Daoy (cell line): ENCODE measurements around the gene KCNMA1. TPM values are rescaled to one million over a fixed set of nuclear protein-coding genes. Genes with fewer than 3 reads are reported as not detected.

Experiments
- DNase-seq: peaks from one replicate; pipeline ENCODE4 v3.0.0-alpha.2; 2015; ENCODE audit warnings: low read depth
- total RNA-seq: library from RNA; depleted of rRNA; stranded (reverse); fragments of >200 nt; shearing (Covaris generic); gene quantifications from 2 replicates; pipeline ENCODE4 v1.2.3, GENCODE V29; 2014

KCNMA1 gene
- total RNA-seq, 1 experiment from 2014 or later: 28.8 TPM

DNA sequence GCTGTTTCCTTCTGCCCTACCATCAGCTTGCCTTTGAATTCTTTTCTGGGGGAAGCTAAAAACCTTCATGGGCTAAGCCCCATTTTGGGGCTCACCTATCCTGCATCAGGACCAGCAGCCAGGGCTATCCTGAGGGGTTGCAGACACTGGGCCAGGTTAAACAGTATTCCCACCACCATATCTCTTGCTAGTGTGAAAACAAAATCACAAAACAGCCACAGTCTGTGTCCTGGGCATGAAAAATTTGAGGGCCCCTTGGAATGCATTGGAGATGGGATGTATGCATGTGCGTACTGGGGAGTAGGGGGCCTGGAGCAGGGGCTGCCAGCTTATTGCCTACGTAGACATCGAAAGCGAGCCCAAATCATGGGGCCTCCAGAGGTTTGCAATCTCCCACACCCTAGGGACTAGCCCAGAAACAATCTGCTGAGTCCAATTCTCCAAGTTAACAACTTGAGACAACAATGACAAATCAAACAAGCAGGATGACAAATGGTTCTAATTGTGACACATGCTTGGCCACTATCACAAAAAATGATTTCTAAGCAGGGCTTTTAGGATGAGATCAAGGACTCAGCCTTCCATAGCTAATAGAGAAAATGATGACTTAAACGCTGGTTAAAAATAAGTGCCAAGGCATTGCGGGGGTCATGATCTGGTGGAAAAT, 557.1 kb downstream of the KCNMA1 start:
- DNase-seq: no peak

DNA sequence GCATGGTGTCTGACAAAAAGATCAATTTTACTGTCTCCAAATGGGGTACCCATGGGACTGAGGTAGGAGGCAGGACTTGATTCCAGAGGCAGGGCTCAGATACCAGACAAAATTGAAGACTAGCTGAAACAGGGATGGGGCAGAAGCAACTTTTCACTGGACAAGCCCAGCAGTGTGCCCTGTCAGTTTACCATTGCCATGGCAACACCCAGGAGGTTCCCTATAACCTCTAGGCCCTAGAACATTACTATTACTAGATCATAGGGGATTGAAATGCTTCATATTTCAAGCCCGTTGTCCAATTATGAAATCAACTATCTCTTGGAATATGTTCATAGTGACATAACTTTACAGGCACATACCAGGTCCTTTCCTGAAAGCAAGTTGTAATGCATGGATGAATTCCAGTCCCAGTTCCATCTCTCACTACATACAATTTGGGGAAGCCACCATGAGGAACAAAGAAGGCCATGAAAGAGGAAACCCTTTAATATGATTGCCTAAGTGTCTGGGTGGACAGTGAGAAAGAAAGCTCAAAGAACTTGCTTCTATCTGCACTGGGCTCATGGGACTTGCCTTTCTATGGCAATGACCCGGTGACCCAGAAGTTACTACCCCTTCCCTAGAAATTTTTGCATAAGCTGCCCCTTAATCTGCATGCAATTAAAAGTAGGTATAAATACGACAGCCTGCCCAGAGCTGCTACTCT, 557.9 kb downstream of the KCNMA1 start:
- DNase-seq: no peak

DNA sequence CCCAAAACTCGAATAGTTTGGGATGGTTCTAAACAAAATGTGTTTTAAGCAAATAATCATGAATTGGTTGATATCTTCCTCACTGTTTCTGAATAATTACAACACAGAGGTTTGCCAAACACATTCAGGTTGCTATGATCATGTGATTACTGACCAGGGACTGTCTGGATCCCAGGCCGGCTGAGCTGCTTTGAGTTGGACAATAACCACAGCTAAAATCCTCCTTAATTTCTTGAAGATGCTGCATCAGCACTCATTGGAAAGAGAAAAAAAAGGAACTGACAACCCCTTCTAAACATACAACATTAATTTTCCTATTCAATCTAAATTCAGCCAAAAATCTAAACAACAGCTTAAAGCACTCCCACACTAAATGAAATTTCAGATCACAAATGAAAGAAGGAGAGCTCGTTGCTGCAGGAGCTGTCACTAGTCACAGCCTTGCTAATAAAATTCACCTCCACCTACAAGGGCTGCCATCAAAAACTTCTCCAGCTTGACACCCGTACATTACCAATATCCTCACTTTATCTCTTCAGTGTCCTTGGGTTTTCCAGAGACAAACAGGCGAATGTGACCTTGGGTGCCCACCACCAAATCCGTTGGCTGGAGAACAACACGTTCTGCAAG, 560.2 kb downstream of the KCNMA1 start:
- no peak for DNase-seq

GRCh38 chr10:77075926-77076325, 561.7 kb downstream of the KCNMA1 start:
- no peak for DNase-seq

- no peak for DNase-seq
Measured at GRCh38 chr10:77074104-77074624, 563.4 kb downstream of the KCNMA1 start.

DNA sequence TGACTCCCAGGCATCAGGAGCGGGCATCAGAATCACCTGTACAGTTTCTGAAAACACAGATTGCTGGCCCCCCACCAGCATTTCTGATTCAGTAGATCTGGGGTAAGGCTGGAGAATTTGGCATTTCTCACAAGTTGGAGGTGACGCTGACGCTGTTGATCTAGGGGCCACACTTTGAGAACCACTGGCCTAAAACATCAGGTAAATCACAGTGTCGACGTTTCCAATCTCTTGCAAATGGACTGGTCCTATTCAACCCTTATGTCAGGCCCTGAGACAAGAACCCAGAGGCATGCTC, 564.0 kb downstream of the KCNMA1 start:
- no peak for DNase-seq

DNA sequence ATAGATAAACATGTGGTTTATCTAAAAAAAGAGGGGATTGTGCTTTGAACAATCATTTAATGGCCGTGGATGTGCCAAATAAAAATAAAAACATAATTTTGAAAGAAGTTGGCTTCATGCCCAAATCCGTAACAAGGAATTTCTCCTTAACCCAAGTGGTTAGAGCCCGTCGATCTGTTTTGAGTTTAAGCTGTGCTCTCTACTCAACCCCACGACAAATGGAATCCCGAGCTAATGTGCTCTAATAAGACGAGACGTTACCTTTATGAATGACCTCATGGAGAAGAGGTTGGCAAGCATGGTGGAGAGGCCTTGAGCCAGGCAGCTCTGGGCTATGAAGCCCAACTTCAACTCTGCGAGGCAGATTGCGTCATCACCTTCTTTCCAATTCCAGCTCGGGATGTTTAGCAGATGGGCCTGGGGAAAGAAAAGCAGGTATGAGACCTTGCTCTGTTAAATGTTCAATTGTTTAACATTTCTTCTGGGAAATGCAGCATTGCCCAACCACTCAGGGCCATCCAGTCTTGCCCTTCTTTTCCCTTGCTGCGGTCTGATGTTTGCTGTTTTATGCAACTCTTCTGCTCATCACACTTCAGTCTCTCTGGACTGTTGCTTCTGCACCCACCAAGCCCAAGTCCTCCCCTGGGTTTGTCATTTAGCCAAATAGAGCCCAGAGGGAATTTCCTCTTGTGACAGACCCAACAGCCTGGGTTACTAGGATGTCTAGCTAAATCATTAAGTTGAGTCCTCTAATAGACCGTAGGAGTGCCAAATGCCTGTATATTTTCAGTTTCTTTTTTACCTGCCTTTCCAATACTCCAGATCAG, 564.6 kb downstream of the KCNMA1 start:
- DNase-seq: no peak

GRCh38 chr10:77072361-77072835, 565.2 kb downstream of the KCNMA1 start:
- no peak for DNase-seq

DNA sequence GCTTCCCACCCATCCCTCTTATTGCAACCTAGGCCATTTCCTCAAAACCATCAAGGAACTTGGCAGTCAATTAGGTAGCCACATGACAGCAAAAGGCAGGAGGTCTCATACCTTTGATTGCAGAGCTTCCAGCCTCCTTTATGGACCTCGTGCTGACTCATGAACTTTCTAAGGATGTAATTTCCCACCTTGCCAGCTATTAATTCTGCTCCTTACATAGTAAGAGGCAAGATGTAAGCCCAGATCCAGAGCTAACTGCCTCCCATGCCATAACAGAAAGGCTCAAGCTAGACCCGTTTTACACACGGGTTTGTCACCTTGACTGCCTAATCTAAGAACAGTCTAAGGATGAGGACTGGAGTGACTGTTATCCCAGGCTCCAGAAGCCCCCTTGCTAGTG, 565.7 kb downstream of the KCNMA1 start:
- no peak for DNase-seq

GRCh38 chr10:77071001-77071511, 566.6 kb downstream of the KCNMA1 start:
- DNase-seq: no peak

- no peak for DNase-seq
Measured at GRCh38 chr10:77070346-77070745, 567.3 kb downstream of the KCNMA1 start.

GRCh38 chr10:77068969-77069368, 568.6 kb downstream of the KCNMA1 start:
- DNase-seq: no peak

GRCh38 chr10:77068272-77068671, 569.3 kb downstream of the KCNMA1 start:
- no peak for DNase-seq

DNA sequence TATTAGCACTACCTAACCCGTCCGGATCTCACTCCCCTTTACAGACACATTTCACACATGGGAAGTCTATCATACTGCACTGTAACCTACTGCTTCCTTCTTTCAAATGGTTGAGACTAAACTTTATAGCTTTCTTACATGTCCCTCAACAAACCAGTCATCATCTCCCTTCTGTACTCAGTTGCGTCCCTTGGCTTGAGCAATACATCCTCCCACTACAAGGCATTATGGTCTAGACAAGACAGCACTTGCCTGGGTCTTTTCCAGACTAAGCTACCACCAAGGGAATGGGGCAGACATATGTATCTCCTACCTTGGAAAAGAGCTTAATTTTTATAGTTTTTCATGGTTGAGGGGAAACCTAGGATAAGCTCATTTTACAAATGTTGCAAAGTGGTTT, 575.2 kb downstream of the KCNMA1 start:
- no peak for DNase-seq

DNA sequence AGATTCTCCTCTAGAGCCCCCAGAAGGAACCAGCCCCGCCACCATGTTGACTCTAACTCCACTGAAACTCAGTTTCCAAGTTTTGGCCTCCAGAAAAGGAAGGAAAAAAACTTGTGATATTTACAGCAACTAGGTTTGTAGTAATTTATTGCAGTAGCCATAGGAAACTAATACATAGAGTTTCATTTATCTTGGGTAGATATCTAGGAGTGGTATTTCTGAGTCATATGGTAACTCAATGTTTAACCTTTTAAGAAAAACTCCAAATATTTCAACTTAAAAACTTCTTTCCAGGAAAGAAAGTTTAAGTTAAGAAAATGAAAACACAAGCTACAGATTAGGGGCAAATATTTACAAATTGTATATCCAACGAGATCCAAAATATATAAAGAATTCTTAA, 576.7 kb downstream of the KCNMA1 start:
- no peak for DNase-seq

DNA sequence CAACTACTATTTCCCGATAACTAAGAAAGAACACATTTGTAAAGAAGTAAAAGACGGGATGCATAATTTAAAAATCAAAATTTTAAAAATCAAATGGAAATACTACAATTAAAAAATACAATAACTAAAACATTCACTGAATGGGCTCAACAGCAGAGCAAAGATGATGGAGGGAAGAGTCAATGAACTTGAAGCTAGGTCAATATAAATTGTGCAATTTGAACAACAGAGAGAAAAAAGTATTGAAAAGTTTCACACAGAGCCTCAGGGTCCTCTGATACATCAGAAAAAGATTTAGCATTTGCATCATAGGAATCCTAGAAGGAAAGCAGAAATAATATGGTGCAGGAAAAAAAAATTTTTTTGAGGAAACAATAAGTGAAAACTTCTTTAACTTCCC, 581.0 kb downstream of the KCNMA1 start:
- no peak for DNase-seq

- no peak for DNase-seq
Measured at GRCh38 chr10:77052593-77052992, 585.0 kb downstream of the KCNMA1 start.

- no peak for DNase-seq
Measured at GRCh38 chr10:77051837-77052236, 585.8 kb downstream of the KCNMA1 start.

GRCh38 chr10:77049896-77050295, 587.7 kb downstream of the KCNMA1 start:
- DNase-seq: no peak

GRCh38 chr10:77049146-77049545, 588.5 kb downstream of the KCNMA1 start:
- DNase-seq: no peak

DNA sequence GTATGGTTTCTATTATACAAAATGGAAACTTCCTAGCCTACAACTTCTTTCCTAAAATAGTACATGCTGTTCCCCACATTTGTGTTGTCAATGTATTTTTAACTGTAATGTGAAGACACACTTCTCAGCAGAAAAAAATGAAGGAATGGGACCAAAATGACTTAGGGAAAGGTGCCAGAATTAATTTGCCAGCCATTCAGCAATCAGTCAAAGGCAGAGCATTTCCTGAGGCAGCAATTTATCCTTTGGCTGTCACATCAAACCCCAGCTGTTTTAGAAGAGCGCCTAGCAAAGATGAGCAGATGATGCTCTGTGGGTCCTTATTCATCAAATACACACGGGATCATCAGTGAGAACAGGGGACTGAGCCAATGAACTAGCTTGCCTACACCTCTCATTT, 592.5 kb downstream of the KCNMA1 start:
- no peak for DNase-seq

DNA sequence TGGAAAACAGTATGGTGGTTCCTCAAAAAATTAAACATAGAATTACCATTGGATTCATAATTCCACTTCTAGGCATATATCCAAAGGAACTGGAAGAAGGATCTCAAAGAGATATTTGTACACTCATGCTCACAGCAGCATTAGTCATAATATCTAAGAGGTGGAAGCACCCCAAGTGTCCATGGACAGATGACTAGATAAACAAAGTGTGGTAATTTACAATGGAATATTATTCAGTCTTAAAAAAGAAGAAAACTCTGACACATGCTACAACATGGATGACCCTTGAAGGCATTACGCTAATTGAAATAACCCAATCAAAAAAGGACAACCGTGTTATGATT, 594.2 kb downstream of the KCNMA1 start:
- DNase-seq: no peak
